Astrocyte (in vitro differentiated cells and primary cell): ENCODE data around the gene KLF7. TPM values are rescaled to one million over a fixed set of nuclear protein-coding genes. Genes with fewer than 3 reads are reported as not detected.
A peak's percentile ranks its signal among the peaks of the same experiment; 100 is the strongest.

Source experiments
- DNase-seq: peaks from one replicate; pipeline ENCODE4 v3.0.0-alpha.2; 2010; ENCODE audit warnings: low read depth
- FAIRE-seq: peaks from 2 replicates; lab custom pipeline; 2011; peaks lifted over from hg19 to GRCh38; lab: Jason Lieb, UNC
- H2AFZ ChIP-seq: 2 replicates; pipeline ENCODE4 v1.6.0; 2012; ENCODE audit warnings: low read depth, low read length, inconsistent platforms
- H3K27ac ChIP-seq: 2 replicates; pipeline ENCODE4 v1.5.1; 2011; ENCODE audit warnings: low read depth, low read length, inconsistent platforms
- H3K27me3 ChIP-seq: 2 replicates; pipeline ENCODE4 v1.6.0; 2011; ENCODE audit warnings: low read length, inconsistent platforms; ENCODE audit not compliant: insufficient read depth
- H3K36me3 ChIP-seq: 2 replicates; pipeline ENCODE4 v1.5.1; 2011; ENCODE audit warnings: low read length, inconsistent platforms; ENCODE audit not compliant: insufficient read depth
- H3K4me1 ChIP-seq: 2 replicates; pipeline ENCODE4 v1.5.1; 2011; ENCODE audit warnings: low read length, inconsistent platforms; ENCODE audit not compliant: insufficient read depth
- H3K4me2 ChIP-seq: 2 replicates; pipeline ENCODE4 v1.6.0; 2012; ENCODE audit warnings: low read length, inconsistent platforms
- H3K4me3 ChIP-seq: 2 replicates; pipeline ENCODE4 v1.5.1; 2011; ENCODE audit warnings: low read depth, mild to moderate bottlenecking, low read length, inconsistent platforms; ENCODE audit not compliant: insufficient read depth
- H3K79me2 ChIP-seq: 2 replicates; pipeline ENCODE4 v1.6.0; 2012; ENCODE audit warnings: mild to moderate bottlenecking, low read length, inconsistent platforms; ENCODE audit not compliant: insufficient read depth
- H3K9ac ChIP-seq: 2 replicates; pipeline ENCODE4 v1.6.0; 2012; ENCODE audit warnings: mild to moderate bottlenecking, low read length, inconsistent platforms
- H3K9me3 ChIP-seq: 2 replicates; pipeline ENCODE4 v1.5.1; 2012; ENCODE audit warnings: low read depth, mild to moderate bottlenecking, low read length, inconsistent platforms; ENCODE audit not compliant: insufficient read depth
- H4K20me1 ChIP-seq: 2 replicates; pipeline ENCODE4 v1.6.0; 2012; ENCODE audit warnings: low read length, inconsistent platforms; ENCODE audit not compliant: insufficient read depth
- H3K27ac Mint-ChIP-seq: one replicate; pipeline ENCODE4 v1.8.0; 2021; ENCODE audit warnings: mild to moderate bottlenecking, mixed read lengths; ENCODE audit not compliant: unreplicated experiment
- H3K27me3 Mint-ChIP-seq: one replicate; pipeline ENCODE4 v1.8.0; 2021; ENCODE audit warnings: low read depth, mixed read lengths; ENCODE audit not compliant: unreplicated experiment
- H3K36me3 Mint-ChIP-seq: one replicate; pipeline ENCODE4 v1.8.0; 2021; ENCODE audit warnings: low read depth, mixed read lengths; ENCODE audit not compliant: unreplicated experiment
- H3K4me1 Mint-ChIP-seq: one replicate; pipeline ENCODE4 v1.8.0; 2021; ENCODE audit warnings: low read depth, mixed read lengths; ENCODE audit not compliant: unreplicated experiment
- H3K4me3 Mint-ChIP-seq: one replicate; pipeline ENCODE4 v1.8.0; 2021; ENCODE audit warnings: mild to moderate bottlenecking, moderate library complexity, mixed read lengths; ENCODE audit not compliant: unreplicated experiment
- H3K9me3 Mint-ChIP-seq: one replicate; pipeline ENCODE4 v1.8.0; 2021; ENCODE audit warnings: mild to moderate bottlenecking, mixed read lengths; ENCODE audit not compliant: unreplicated experiment
- EZH2 ChIP-seq: IDR thresholded peaks from 2 replicates; pipeline ENCODE4 v1.6.1; 2012; ENCODE audit warnings: mild to moderate bottlenecking, low read length, inconsistent platforms; ENCODE audit not compliant: insufficient read depth
- total RNA-seq: library from RNA; stranded (reverse); gene quantifications from 2 replicates; pipeline ENCODE4 v1.2.1, GENCODE V29; 2021
- TF ChIP-seq, protein P1 (sequence below): IDR thresholded peaks from 2 replicates; pipeline ENCODE4 v1.5.1; 2011; ENCODE audit warnings: low read depth, mild to moderate bottlenecking, inconsistent platforms, low read length, moderate library complexity; ENCODE audit not compliant: insufficient read depth

KLF7 gene
- total RNA-seq, 1 donor from 2014 or later: 81.2 TPM

DNA sequence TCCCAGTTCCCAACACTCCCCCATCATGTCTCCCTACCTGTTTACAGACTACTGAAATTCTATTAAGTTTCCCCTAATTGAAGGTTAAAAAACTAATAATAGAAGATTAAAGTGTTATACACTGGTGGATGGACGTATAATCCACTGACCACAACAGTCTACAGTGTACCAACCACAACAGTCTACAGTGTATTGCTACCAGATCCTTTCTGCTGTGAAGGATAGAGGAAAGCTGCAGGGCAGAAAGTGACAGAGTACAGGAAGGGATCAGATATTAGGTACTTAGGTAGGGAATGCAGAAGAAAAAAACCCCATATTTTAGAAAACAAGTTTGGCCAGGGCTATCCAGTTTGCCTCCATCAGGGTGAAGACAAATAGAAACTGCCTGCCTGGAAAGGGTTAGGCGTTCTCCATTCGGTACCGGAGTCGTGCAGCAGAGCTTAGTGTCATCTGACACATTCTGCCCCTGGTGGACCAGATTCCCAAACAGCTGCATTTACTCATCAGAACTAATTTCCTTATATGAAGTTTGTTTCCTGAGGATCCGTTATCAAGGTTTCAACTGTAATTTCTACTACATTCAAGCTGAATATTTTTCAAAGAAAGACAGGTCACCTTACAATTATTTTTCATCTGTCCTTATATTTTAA, 49.9 kb downstream of the KLF7 start:
- no peaks in the 10 kb centered on the region for H3K27me3 Mint-ChIP-seq
- H3K27ac ChIP-seq: no peak overlapping the region
- H4K20me1 ChIP-seq: peaks cover 98% of the 10 kb centered on the region
- no peak overlapping the region for H3K4me2 ChIP-seq
- peaks cover 3% of the 10 kb centered on the region for H3K9me3 Mint-ChIP-seq
- peaks cover 24% of the 10 kb centered on the region for H3K4me1 Mint-ChIP-seq
- FAIRE-seq (peak; percentile 43), DNase-seq (no peak)
- H3K27ac Mint-ChIP-seq: no peak overlapping the region
- H3K9ac ChIP-seq: no peak overlapping the region
- TF ChIP-seq, protein P1, sequence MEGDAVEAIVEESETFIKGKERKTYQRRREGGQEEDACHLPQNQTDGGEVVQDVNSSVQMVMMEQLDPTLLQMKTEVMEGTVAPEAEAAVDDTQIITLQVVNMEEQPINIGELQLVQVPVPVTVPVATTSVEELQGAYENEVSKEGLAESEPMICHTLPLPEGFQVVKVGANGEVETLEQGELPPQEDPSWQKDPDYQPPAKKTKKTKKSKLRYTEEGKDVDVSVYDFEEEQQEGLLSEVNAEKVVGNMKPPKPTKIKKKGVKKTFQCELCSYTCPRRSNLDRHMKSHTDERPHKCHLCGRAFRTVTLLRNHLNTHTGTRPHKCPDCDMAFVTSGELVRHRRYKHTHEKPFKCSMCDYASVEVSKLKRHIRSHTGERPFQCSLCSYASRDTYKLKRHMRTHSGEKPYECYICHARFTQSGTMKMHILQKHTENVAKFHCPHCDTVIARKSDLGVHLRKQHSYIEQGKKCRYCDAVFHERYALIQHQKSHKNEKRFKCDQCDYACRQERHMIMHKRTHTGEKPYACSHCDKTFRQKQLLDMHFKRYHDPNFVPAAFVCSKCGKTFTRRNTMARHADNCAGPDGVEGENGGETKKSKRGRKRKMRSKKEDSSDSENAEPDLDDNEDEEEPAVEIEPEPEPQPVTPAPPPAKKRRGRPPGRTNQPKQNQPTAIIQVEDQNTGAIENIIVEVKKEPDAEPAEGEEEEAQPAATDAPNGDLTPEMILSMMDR: peak; percentile 13
- TF ChIP-seq EZH2: no peak
- H3K36me3 ChIP-seq: peaks cover 30% of the 10 kb centered on the region
- H3K36me3 Mint-ChIP-seq: peaks cover 13% of the 10 kb centered on the region
- peaks cover under 1% of the 10 kb centered on the region for H3K4me1 ChIP-seq
- H3K27me3 ChIP-seq: no peaks in the 10 kb centered on the region
- H3K4me3 ChIP-seq: no peak overlapping the region
- no peaks in the 10 kb centered on the region for H3K9me3 ChIP-seq
- no peak overlapping the region for H2AFZ ChIP-seq
- peaks cover 100% of the 10 kb centered on the region for H3K79me2 ChIP-seq
- no peak overlapping the region for H3K4me3 Mint-ChIP-seq

DNA sequence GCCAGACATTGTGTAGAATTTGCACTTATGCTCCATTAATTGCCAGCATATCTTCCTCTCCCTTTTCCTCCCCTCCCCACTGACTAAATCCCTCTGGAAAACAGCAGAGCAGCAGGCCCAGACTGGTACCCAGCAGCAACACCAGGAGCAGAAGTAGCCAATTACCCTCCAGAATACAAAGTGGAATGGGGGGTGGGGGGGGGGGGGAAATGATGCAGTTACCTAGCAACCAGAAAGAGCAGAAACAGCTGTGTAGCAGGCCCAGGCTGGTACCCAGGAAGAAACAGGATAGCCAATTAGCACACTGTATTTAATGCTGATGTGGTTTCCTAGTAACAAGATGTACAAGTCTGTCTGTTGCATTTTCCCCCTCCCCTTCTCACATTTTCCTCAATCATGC, 52.3 kb downstream of the KLF7 start:
- H3K27me3 ChIP-seq: no peaks in the 10 kb centered on the region
- H2AFZ ChIP-seq: no peak overlapping the region
- H3K4me1 ChIP-seq: no peaks in the 10 kb centered on the region
- no peak for DNase-seq
- Mint-ChIP-seq H3K9me3 (peaks cover 3% of the 10 kb centered on the region), H3K36me3 (peaks cover 21% of the 10 kb centered on the region), H3K27ac (no peak overlapping the region), H3K4me3 (no peak overlapping the region), H3K4me1 (peaks cover 17% of the 10 kb centered on the region), H3K27me3 (no peaks in the 10 kb centered on the region)
- peaks cover 27% of the 10 kb centered on the region for H3K36me3 ChIP-seq
- no peak overlapping the region for H3K4me2 ChIP-seq
- H3K9ac ChIP-seq: no peak overlapping the region
- no peak overlapping the region for H3K4me3 ChIP-seq
- H3K79me2 ChIP-seq: peaks cover 100% of the 10 kb centered on the region
- H3K27ac ChIP-seq: no peak overlapping the region
- H4K20me1 ChIP-seq: peaks cover 98% of the 10 kb centered on the region
- TF ChIP-seq EZH2: no peak
- TF ChIP-seq, protein P1: no peak
- FAIRE-seq: no peak
- no peaks in the 10 kb centered on the region for H3K9me3 ChIP-seq

DNA sequence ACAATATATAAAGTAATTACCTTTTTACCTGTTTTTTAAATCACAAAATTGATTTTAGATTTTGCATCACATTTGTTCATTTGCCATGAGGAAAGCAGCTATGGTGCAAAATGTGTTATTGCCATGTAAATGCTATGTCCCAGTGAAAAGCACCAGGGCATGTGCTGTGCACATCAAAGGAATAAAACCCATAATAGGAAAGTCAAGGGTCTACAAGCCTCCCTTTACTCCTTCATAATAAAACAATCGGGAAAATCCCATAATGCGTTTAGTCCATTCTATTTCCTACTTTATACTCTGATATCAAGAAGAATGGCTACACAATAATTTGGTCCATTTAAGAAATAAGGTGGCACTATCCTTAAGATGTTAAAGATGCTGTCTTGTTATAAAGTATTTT, 53.0 kb downstream of the KLF7 start:
- Mint-ChIP-seq H3K4me1 (peaks cover 19% of the 10 kb centered on the region), H3K36me3 (peaks cover 26% of the 10 kb centered on the region), H3K9me3 (peaks cover 3% of the 10 kb centered on the region), H3K27me3 (no peaks in the 10 kb centered on the region), H3K4me3 (no peak overlapping the region), H3K27ac (no peak overlapping the region)
- H3K36me3 ChIP-seq: peaks cover 28% of the 10 kb centered on the region
- H3K9ac ChIP-seq: no peak overlapping the region
- H4K20me1 ChIP-seq: peaks cover 98% of the 10 kb centered on the region
- no peak overlapping the region for H3K27ac ChIP-seq
- no peak for TF ChIP-seq EZH2
- TF ChIP-seq, protein P1: no peak
- H3K4me3 ChIP-seq: no peak overlapping the region
- H2AFZ ChIP-seq: no peak overlapping the region
- no peaks in the 10 kb centered on the region for H3K27me3 ChIP-seq
- no peak for FAIRE-seq
- no peak for DNase-seq
- H3K79me2 ChIP-seq: peaks cover 100% of the 10 kb centered on the region
- no peak overlapping the region for H3K4me2 ChIP-seq
- no peaks in the 10 kb centered on the region for H3K4me1 ChIP-seq
- H3K9me3 ChIP-seq: no peaks in the 10 kb centered on the region
